Tibial artery (tissue), 4 donors: ENCODE measurements around the gene PI4KB.

ENCODE experiments used
- DNase-seq, 2 donors: peaks; one replicate each; pipeline ENCODE4 v3.0.0-alpha.2; 2019
- H3K27ac ChIP-seq, 2 donors: fragments of 200-600 bp; sonication (generic) in 1 of 2; 1 replicate in 1 of 2; 2 replicates in 1 of 2; pipeline ENCODE4 v1.5.1; 2018 to 2019; ENCODE audit warnings: mild to moderate bottlenecking in 1 of 2
- H3K27me3 ChIP-seq, 2 donors: fragments of 200-600 bp; sonication (generic) in 1 of 2; one replicate each; pipeline versions ENCODE4 v1.5.1 to v1.6.0; 2016 to 2019
- H3K36me3 ChIP-seq, 3 donors: fragments of 200-600 bp; sonication (generic) in 2 of 3; one replicate each; pipeline ENCODE4 v1.5.1; 2016 to 2019; ENCODE audit warnings: mild to moderate bottlenecking in 2 of 3
- H3K4me1 ChIP-seq, 4 donors: fragments of 200-600 bp; sonication (generic) in 2 of 4; 1 replicate in 3 of 4; 2 replicates in 1 of 4; pipeline ENCODE4 v1.5.1; 2016 to 2019
- H3K4me3 ChIP-seq, 2 donors: fragments of 200-600 bp; sonication (generic) in 1 of 2; 1 replicate in 1 of 2; 2 replicates in 1 of 2; pipeline ENCODE4 v1.5.1; 2018 to 2019; ENCODE audit warnings: mild to moderate bottlenecking in 2 of 2
- H3K9me3 ChIP-seq, 3 donors: fragments of 200-600 bp; sonication (generic) in 1 of 3; one replicate each; pipeline ENCODE4 v1.5.1; 2016 to 2019
- CTCF ChIP-seq, 2 experiments: fragments of 200-600 bp in 1 of 2; fragments of 450-650 bp in 1 of 2; IDR thresholded peaks; one replicate each; pipeline ENCODE4 v1.5.1; 2017 to 2019; ENCODE audit warnings: antibody characterized with exemption in 2 of 2, mild to moderate bottlenecking in 1 of 2, moderate library complexity in 1 of 2
- intact Hi-C: fragments of 100-400 bp; cut with DNase I; formaldehyde crosslinking; loops from one replicate; pipeline ENCODE4 v1.15.0; 2023; ENCODE audit warnings: low total_unique reads

PI4KB gene

GRCh38 chr1:151293093-151293492 lies 34.1 kb downstream of the PI4KB start:
- H3K27me3 ChIP-seq, result no peaks in the 10 kb centered on the region
- no peaks in the 10 kb centered on the region for H3K9me3 ChIP-seq
- H3K4me1 ChIP-seq, result peaks cover 0 to 13% (median 0%) of the 10 kb centered on the region in 4 donors
- TF ChIP-seq CTCF (IDR thresholded peaks at IDR 0.05), result no peak
- no peak for DNase-seq
- intact Hi-C loops, result no loop called here
- H3K27ac ChIP-seq, result no peak overlapping the region
- H3K36me3 ChIP-seq, result peaks cover 94 to 100% (median 95%) of the 10 kb centered on the region in 3 donors
- H3K4me3 ChIP-seq, result no peak overlapping the region

GRCh38 chr1:151292207-151293030 lies 34.8 kb downstream of the PI4KB start:
- Histone ChIP-seq H3K27me3 (no peaks in the 10 kb centered on the region), H3K36me3 (peaks cover 94 to 100% (median 95%) of the 10 kb centered on the region in 3 donors), H3K4me1 (peaks cover 0 to 13% (median 0%) of the 10 kb centered on the region in 4 donors), H3K9me3 (no peaks in the 10 kb centered on the region), H3K27ac (no peak overlapping the region), H3K4me3 (no peak overlapping the region)
- no peak for TF ChIP-seq CTCF (IDR thresholded peaks at IDR 0.05)
- no peak for DNase-seq
- intact Hi-C loops, result no loop called here

- Histone ChIP-seq H3K27ac (no peak overlapping the region), H3K4me3 (no peak overlapping the region), H3K36me3 (peaks cover 92 to 100% (median 96%) of the 10 kb centered on the region in 3 donors), H3K27me3 (no peaks in the 10 kb centered on the region), H3K9me3 (no peaks in the 10 kb centered on the region), H3K4me1 (peaks cover 0 to 13% (median 0%) of the 10 kb centered on the region in 4 donors)
- TF ChIP-seq CTCF (IDR thresholded peaks at IDR 0.05), result no peak
- intact Hi-C loops, result no loop called here
- DNase-seq, result no peak
Measured at GRCh38 chr1:151290709-151291303, 36.4 kb downstream of the PI4KB start.

GRCh38 chr1:151289991-151290708 lies 37.1 kb downstream of the PI4KB start:
- H3K36me3 ChIP-seq, result peaks cover 88 to 100% (median 95%) of the 10 kb centered on the region in 3 donors
- H3K9me3 ChIP-seq, result no peaks in the 10 kb centered on the region
- no peak for TF ChIP-seq CTCF (IDR thresholded peaks at IDR 0.05)
- H3K4me1 ChIP-seq, result peaks cover 0 to 13% (median 0%) of the 10 kb centered on the region in 4 donors
- no peak for DNase-seq
- no peak overlapping the region for H3K4me3 ChIP-seq
- no peak overlapping the region for H3K27ac ChIP-seq
- H3K27me3 ChIP-seq, result no peaks in the 10 kb centered on the region
- intact Hi-C loops, result no loop called here

- H3K36me3 ChIP-seq, result peaks cover 80 to 97% (median 86%) of the 10 kb centered on the region in 3 donors
- H3K9me3 ChIP-seq, result no peaks in the 10 kb centered on the region
- TF ChIP-seq CTCF (IDR thresholded peaks at IDR 0.05), result no peak
- intact Hi-C loops, result no loop called here
- no peak overlapping the region for H3K4me3 ChIP-seq
- no peaks in the 10 kb centered on the region for H3K27me3 ChIP-seq
- no peak for DNase-seq
- H3K27ac ChIP-seq, result no peak overlapping the region
- H3K4me1 ChIP-seq, result peaks cover 0 to 15% (median 2%) of the 10 kb centered on the region in 4 donors
Measured at GRCh38 chr1:151289080-151289935, 37.9 kb downstream of the PI4KB start.
